Common myeloid progenitor, CD34-positive (primary cell): ENCODE data around the gene UNKL.
A peak's percentile ranks its signal among the peaks of the same experiment; 100 is the strongest.

Experiments
- CTCF ChIA-PET: fragments of 350-600 bp; sonication (Branson Sonifier 250); formaldehyde crosslinking; loops from one replicate; lab custom pipeline; 2021; ENCODE audit warnings: antibody characterized with exemption; lab: Charles Lee
- POLR2A ChIA-PET: fragments of 350-600 bp; sonication (Branson Sonifier 250); formaldehyde crosslinking; loops from one replicate; lab custom pipeline; 2021; ENCODE audit warnings: antibody characterized with exemption; lab: Charles Lee
- DNase-seq, 3 donors: peaks; one replicate each; pipeline versions ENCODE4 v3.0.0 to v3.0.0-alpha.2; 2013
- H3K27ac ChIP-seq, 2 experiments: 1 replicate in 1 of 2; 2 replicates in 1 of 2; pipeline ENCODE4 v1.7.0; 2013; ENCODE audit warnings: inconsistent platforms in 2 of 2, low read length in 2 of 2, mild to moderate bottlenecking in 2 of 2, low read depth in 1 of 2, moderate library complexity in 1 of 2; ENCODE audit not compliant: severe bottlenecking in 2 of 2, insufficient read depth in 1 of 2, poor library complexity in 1 of 2
- H3K27me3 ChIP-seq, 5 experiments: replicated peaks in 2 of 5; 1 replicate in 3 of 5; 2 replicates in 2 of 5; pipeline versions ENCODE4 v1.6.1 to v1.7.0; 2013; ENCODE audit warnings: low read length in 4 of 5, mild to moderate bottlenecking in 2 of 5, moderate library complexity in 2 of 5, inconsistent platforms in 1 of 5; ENCODE audit not compliant: insufficient read depth in 5 of 5, control insufficient read depth in 4 of 5
- H3K36me3 ChIP-seq, 4 experiments: 1 replicate in 2 of 4; 2 replicates in 2 of 4; pipeline versions ENCODE4 v1.6.1 to v1.7.0; 2013; ENCODE audit warnings: low read length in 3 of 4, control low read depth in 1 of 4, mild to moderate bottlenecking in 1 of 4; ENCODE audit not compliant: control insufficient read depth in 4 of 4, insufficient read depth in 4 of 4
- H3K4me1 ChIP-seq, 4 experiments: 1 replicate in 3 of 4; 2 replicates in 1 of 4; pipeline versions ENCODE4 v1.6.1 to v1.7.1; 2013; ENCODE audit warnings: low read length in 3 of 4, mild to moderate bottlenecking in 3 of 4, control low read depth in 1 of 4, inconsistent platforms in 1 of 4, moderate library complexity in 1 of 4; ENCODE audit not compliant: control insufficient read depth in 4 of 4, insufficient read depth in 4 of 4; ENCODE audit errors: control extremely low read depth in 1 of 4
- H3K4me3 ChIP-seq, 7 experiments: 1 replicate in 4 of 7; 2 replicates in 3 of 7; pipeline versions ENCODE4 v1.5.1 to v1.7.0; 2013; ENCODE audit warnings: mild to moderate bottlenecking in 7 of 7, low read length in 6 of 7, moderate library complexity in 6 of 7, inconsistent platforms in 2 of 7, low read depth in 2 of 7, control low read depth in 1 of 7; ENCODE audit not compliant: insufficient read depth in 4 of 7, control insufficient read depth in 1 of 7; ENCODE audit errors: extremely low read depth in 1 of 7
- H3K9me3 ChIP-seq, 5 experiments: 1 replicate in 4 of 5; 2 replicates in 1 of 5; pipeline versions ENCODE4 v1.6.1 to v1.7.1; 2013; ENCODE audit warnings: low read length in 4 of 5, mild to moderate bottlenecking in 2 of 5, inconsistent platforms in 1 of 5, low read depth in 1 of 5, moderate library complexity in 1 of 5; ENCODE audit not compliant: control insufficient read depth in 4 of 5, insufficient read depth in 2 of 5; ENCODE audit errors: control extremely low read depth in 1 of 5
- WGBS: methylation state at CpG from one replicate; pipeline ENCODE4 v1.1.5; 2013; ENCODE audit not compliant: insufficient coverage; 5-methylcytosine and 5-hydroxymethylcytosine counted together

Gene UNKL

GRCh38 chr16:1394367-1394951 is 20.0 kb downstream of the UNKL start:
- Histone ChIP-seq H3K4me1 (no peaks in the 10 kb centered on the region), H3K27me3 (no peaks in the 10 kb centered on the region), H3K36me3 (peaks cover 7 to 78% (median 38%) of the 10 kb centered on the region in 4 experiments), H3K27ac (no peak overlapping the region), H3K9me3 (no peaks in the 10 kb centered on the region), H3K4me3 (no peak overlapping the region)
- ChIA-PET CTCF (interaction anchor here (1.7 kb wide), 1 partner anchor 31 kb away, joined by 5 read pairs; no protein-coding TSS in a partner anchor), POLR2A (no interaction called here)
- WGBS = 97% methylated on average over 19 of the region's 19 CpGs
- no peak for DNase-seq

GRCh38 chr16:1393613-1394176 is 20.8 kb downstream of the UNKL start:
- CTCF ChIA-PET = interaction anchor here (1.7 kb wide), 1 partner anchor 30 kb away, joined by 5 read pairs; no protein-coding TSS in a partner anchor
- no peaks in the 10 kb centered on the region for H3K4me1 ChIP-seq

GRCh38 chr16:1392826-1393225 is 21.7 kb downstream of the UNKL start:
- 99% methylated on average over 17 of the region's 17 CpGs for WGBS
- H3K4me1 ChIP-seq = no peaks in the 10 kb centered on the region
- no peaks in the 10 kb centered on the region for H3K27me3 ChIP-seq
- no peak overlapping the region for H3K27ac ChIP-seq
- no peaks in the 10 kb centered on the region for H3K9me3 ChIP-seq
- CTCF ChIA-PET = no interaction called here
- POLR2A ChIA-PET = no interaction called here
- H3K36me3 ChIP-seq = peaks cover 11 to 76% (median 35%) of the 10 kb centered on the region in 4 experiments
- no peak for DNase-seq
- H3K4me3 ChIP-seq = no peak overlapping the region

More at GRCh38 chr16:1393613-1394176, 20.8 kb downstream of the UNKL start:
- no peak overlapping the region for H3K4me3 ChIP-seq
- no peaks in the 10 kb centered on the region for H3K27me3 ChIP-seq
- peaks cover 7 to 76% (median 39%) of the 10 kb centered on the region in 4 experiments for H3K36me3 ChIP-seq
- no peak overlapping the region for H3K27ac ChIP-seq
- no peak for DNase-seq
- 96% methylated on average over 21 of the region's 21 CpGs for WGBS
- POLR2A ChIA-PET = no interaction called here
- no peaks in the 10 kb centered on the region for H3K9me3 ChIP-seq

GRCh38 chr16:1390239-1390779 is 24.2 kb downstream of the UNKL start:
- no peaks in the 10 kb centered on the region for H3K4me1 ChIP-seq
- H3K36me3 ChIP-seq = peaks cover 7 to 70% (median 32%) of the 10 kb centered on the region in 4 experiments
- 89% methylated on average over 24 of the region's 28 CpGs for WGBS
- H3K9me3 ChIP-seq = no peaks in the 10 kb centered on the region
- no peak overlapping the region for H3K27ac ChIP-seq
- no peaks in the 10 kb centered on the region for H3K27me3 ChIP-seq
- H3K4me3 ChIP-seq = no peak overlapping the region
- ChIA-PET CTCF (interaction anchor here (1.3 kb wide), 1 partner anchor 11 kb away, joined by 3 read pairs; no protein-coding TSS in a partner anchor), POLR2A (no interaction called here)
- peak in 1 of 3 donors; percentile 10 for DNase-seq

- Histone ChIP-seq H3K27me3 (no peaks in the 10 kb centered on the region), H3K4me1 (no peaks in the 10 kb centered on the region), H3K4me3 (no peak overlapping the region), H3K27ac (no peak overlapping the region), H3K9me3 (no peaks in the 10 kb centered on the region), H3K36me3 (peaks cover 7 to 72% (median 34%) of the 10 kb centered on the region in 4 experiments)
- POLR2A ChIA-PET = interaction anchor here (0.6 kb wide), 1 partner anchor 264 kb away, joined by 4 read pairs; no protein-coding TSS in a partner anchor
- WGBS = 93% methylated on average over 5 of the region's 7 CpGs
- CTCF ChIA-PET = interaction anchor here (1.3 kb wide), 1 partner anchor 12 kb away, joined by 3 read pairs; no protein-coding TSS in a partner anchor
- DNase-seq = no peak
These were observed 24.7 kb downstream of the UNKL start for GRCh38 chr16:1389762-1390161.

DNA sequence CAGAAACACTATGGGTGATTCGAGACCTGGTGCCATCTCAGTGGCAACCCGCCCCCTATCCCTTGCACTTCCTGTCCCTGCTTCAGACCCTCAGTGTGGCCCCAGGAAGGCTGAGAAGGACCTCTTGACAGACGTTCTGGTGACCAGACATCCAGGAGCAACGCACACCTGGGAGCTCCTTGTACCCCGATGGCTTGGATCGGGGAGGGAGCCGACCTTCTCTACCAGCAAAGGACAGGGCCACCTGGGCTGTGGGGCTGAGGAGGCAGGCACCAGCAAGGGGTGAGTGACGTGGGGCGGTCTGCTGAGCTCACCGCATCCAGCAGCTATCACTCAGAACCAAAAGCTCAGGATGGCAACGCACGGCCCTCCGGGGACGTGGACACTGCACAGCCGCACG is 27.2 kb downstream of the UNKL start:
- Histone ChIP-seq H3K27me3 (no peaks in the 10 kb centered on the region), H3K4me3 (no peak overlapping the region), H3K36me3 (peaks cover 4 to 70% (median 24%) of the 10 kb centered on the region in 4 experiments), H3K27ac (no peak overlapping the region), H3K9me3 (no peaks in the 10 kb centered on the region), H3K4me1 (no peaks in the 10 kb centered on the region)
- no peak for DNase-seq
- ChIA-PET CTCF (no interaction called here), POLR2A (no interaction called here)
- 98% methylated on average over 16 of the region's 16 CpGs for WGBS

DNA sequence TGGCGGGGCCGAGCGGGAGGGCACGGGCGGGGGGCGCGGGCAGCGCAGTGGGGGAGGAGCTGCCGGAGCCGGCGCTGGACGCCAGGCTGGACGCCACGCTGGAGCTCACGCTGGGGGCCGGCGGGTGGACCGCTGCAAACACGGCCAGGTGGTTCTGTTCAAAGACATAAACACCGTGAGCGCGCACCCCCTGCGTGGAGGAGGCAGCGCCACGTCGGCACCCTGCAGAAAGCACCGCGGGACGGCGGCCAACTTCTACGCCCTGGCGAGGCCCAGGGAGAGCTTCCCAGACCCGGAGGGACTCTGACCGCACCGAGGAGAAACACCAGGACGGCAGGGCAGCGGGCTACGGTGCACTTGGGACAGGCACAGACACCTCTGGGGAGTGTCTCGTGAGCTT is 29.3 kb downstream of the UNKL start:
- H3K4me1 ChIP-seq = peaks cover 0 to 2% (median under 1%) of the 10 kb centered on the region in 4 experiments
- ChIA-PET POLR2A (no interaction called here), CTCF (no interaction called here)
- H3K36me3 ChIP-seq = peaks cover 4 to 69% (median 30%) of the 10 kb centered on the region in 4 experiments
- no peak overlapping the region for H3K27ac ChIP-seq
- no peaks in the 10 kb centered on the region for H3K27me3 ChIP-seq
- no peaks in the 10 kb centered on the region for H3K9me3 ChIP-seq
- DNase-seq = no peak
- H3K4me3 ChIP-seq = no peak overlapping the region
- 98% methylated on average over 38 of the region's 39 CpGs for WGBS
